Activated CD4-positive, alpha-beta T cell treated with anti-CD3 and anti-CD28 coated beads, Interleukin-2, amount 50 U/mL, for 24 hours (primary cell): ENCODE results near the gene SYT2.
"Not testable (repeated sequence)": the region's sequence is repeated elsewhere in the genome, so short reads cannot be mapped to it uniquely, and the experiment has no call there.

Experiments
- DNase-seq, 2 donors: peaks; one replicate each; pipeline ENCODE4 v3.0.0-alpha.2; 2020; ENCODE audit warnings: low read depth in 1 of 2, low spot score in 1 of 2

SYT2 gene

GRCh38 chr1:202578001-202578504, 132.2 kb downstream of the SYT2 start:
- no peak for DNase-seq

DNA sequence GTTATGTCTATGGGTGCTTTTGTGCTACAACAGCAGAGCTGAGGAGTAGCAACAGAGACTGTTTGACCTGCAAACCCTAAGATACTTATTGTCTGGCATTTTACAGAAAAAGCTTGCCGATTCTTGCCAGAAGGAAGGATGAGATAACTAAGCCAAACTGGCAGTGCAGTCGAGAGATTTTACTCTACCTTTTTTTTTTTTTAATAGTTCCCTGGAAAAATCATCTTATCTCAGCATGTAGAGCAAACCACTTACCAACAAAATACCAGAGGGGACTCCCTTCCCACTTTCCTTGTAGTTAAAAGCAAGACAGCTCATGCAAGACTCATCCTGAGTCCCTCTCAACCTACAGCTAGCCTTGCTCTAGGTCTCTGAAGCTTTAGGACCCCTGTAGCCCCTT, 132.9 kb downstream of the SYT2 start:
- DNase-seq = no peak

DNA sequence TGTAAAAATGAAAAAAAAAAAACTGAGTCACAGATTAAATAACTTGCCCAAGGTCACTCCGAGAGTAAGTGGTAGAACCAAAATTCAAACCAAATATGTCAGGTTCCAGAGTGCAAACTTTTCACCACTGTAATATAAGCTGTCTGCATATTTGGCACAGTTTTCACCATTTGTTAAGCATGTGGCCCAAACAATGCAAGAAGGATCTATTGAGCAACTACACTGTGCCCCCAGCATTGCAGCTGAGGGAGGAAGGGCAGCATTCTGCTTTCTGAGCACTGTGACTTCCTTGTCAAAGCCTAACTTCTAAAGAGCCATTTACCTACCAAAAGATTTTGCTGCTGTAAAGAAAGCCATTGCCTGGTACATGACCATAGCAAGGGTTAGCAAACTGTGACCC, 133.4 kb downstream of the SYT2 start:
- DNase-seq = no peak

DNA sequence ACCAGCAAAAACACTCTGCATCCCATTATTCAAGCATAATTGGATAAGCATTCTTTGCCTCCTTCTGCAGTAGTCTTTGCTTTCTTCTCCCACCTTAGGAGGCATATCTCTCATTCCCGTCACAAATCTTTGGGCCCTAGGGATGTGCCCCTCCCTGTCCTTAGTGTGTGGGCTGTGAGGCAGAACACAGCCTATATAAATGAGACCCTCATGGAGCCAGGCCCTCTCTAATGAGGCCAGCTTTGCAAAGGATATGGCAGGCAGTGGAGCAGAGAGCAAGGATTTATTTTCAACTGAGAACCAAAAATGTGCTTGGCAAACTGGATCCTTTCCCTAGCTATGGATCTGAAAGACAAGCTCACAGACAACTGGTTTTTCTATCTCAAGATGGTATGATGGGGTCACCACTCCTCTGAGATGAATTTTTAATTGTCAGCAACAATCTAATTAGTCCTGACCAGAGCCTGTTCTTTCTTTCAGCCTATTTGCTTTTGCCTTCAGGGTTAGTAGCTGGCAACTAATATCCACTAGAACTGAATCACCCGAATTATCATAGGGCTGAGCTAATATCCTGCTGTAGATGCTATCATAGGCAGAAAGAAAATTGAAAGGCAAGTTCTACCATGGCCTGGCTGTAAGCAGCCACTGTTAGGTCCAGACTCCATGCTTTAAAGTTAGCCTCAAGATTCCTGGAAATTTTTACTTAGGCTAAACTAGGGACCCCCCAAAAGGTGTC, 134.2 kb downstream of the SYT2 start:
- no peak for DNase-seq

- no peak for DNase-seq
These were observed 137.4 kb downstream of the SYT2 start for GRCh38 chr1:202572867-202573266.

- DNase-seq = no peak
These were observed 138.4 kb downstream of the SYT2 start for GRCh38 chr1:202571719-202572339.

DNA sequence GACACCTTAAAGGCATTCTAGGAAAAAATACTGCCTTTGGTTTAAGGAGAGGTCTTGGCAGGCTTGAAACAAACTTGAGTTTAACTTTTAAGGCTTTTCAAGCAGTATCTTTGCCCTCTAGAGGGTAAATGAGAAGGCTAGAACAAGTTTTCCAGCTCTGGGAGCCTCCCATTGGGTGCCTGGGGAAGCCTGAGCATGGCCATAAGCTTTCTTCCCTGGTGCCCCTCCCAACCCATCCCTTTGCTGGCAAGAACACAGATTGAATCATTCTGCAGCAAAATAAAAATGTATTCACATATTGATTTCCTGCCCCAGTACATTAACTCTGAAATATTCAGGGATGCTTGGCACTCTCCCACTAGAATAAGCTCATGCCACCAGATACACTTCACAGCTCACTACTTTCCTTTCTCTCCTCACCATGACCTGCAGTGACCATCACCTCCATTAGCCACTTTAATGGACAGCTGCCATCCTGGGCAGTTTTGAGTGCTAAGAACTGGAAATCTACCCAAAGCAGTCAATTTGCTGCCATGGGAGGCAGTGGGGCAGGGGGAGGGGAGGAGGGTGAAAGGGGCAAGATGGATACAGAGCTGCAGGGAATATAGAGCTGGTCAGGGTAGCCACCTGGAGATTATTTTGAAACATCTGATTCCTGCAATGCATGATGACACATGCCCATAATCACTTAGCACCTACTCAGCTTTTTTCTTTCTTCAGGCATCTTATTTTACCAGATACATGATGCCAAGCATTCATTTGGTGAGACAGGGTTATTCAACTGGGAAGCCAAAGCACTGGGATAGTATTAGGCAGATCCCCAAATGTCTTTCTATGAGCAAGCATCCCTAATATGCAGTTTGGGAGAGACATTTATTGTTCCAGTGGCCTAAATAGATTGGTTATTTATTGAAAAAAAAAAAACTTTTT, 140.6 kb downstream of the SYT2 start:
- DNase-seq = no peak

DNA sequence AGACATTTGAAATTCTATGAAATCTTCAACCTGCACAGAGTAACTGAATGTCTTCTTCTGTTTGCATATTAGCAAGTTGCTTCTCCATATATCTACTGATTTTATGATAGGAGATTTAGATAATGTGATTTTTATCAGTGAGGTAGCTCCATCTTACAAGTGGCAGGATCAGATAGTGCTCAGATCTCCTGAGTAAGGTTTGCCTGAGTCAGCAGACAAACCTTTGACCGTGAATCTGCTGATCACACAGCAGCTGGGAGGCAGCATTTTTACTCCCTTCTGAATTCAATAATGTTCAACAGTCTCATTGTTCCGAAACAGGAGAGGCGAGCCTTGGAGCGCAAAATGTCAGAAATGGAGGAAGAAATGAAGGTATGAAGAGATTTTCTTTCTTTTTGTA, 141.4 kb downstream of the SYT2 start:
- DNase-seq = no peak

DNA sequence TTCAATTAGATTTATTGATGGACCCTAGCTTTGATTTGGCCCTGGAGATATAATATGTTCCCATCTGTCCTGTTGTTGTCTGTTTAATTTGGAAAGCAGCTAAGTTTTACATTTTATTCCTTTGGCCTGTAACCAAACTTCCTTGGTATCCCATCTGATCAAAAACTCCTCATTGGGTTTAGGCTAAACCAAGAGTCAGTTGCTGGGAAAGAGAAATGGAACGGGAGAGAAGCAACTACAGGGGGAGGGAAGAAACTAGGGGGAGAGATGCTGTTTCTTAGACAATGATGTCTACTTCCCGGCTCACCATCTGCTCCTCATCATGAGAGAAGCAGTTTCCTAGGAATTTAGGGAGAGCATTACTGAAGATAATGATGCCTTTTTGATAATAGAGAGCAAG, 141.8 kb downstream of the SYT2 start:
- no peak for DNase-seq

DNA sequence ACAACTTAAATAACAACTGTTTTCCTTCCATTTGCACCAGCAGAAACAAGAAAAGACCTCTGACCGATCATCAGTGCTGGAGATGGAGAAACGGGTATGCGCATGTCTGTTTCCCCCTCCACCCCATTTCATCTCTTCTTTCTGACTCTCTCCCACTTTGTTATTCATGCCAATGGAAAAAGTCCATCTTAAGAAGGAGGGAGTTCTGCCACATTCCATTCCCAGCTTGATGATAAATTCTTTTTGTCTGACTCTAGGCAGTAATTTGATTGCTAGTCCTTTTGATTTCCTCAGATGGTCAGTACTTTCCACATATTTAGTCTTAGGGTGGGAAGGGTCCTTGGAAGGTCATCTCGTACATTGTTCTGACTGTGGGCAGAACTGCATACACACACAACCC, 142.5 kb downstream of the SYT2 start:
- DNase-seq = no peak

DNA sequence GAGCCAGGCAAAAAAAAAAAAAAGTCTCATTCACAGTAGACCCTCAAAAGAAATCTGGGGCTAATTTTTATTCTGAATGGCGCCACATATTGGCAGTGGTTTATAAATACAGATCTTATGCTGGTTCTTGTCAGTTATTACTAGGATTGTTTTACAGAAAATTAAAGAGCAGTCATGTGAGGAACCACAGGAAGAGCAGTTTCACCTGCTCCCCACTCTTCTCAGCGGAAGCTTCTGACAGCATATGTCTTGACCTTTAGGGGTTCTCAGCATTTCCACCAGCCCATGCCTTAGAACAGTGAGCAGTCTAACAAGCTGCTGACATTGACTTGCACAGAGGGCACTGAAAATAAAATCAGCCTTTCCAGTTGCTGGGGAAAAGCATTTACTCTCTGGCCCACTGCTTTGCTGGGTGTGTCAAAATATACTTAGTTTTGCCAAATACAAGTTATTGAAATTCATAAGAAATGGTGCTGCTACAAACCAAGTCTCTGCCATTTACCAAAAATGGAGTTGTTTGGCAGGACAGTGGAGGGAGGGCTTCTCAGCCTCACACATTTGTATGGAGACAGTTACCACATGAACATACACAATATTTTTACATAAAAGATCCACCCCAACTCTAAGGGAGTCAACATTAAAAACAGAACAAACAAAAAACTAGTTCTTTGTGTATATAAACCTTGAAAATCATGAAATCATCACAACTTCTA, 144.2 kb downstream of the SYT2 start:
- DNase-seq = no peak

DNA sequence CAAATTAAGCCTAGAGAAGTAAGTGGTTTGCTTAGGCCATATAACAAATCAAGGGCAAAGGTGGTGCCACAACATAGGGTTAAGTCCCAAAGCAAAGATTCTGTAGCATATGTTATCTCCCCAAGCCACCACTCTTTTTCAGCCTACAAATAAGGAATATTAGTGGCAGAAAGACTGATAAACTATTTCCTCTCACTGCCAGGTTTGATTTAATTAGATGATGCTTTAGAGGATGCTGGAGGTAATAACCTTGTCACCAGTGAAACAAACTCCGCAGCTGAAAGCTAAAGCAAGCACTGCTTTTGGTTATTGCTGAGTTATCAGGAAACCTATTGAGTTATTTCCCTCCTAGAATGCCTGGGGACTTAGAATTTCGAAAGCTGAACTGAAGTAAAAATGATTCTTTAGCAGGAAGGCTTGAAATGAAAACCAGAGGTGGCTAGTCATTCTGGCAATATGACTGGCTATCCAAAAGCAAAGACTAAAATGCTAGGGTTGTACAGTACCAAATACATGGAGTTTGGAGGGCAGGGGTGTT, 145.2 kb downstream of the SYT2 start:
- DNase-seq = no peak

GRCh38 chr1:202563818-202564217, 146.4 kb downstream of the SYT2 start:
- DNase-seq = no peak

DNA sequence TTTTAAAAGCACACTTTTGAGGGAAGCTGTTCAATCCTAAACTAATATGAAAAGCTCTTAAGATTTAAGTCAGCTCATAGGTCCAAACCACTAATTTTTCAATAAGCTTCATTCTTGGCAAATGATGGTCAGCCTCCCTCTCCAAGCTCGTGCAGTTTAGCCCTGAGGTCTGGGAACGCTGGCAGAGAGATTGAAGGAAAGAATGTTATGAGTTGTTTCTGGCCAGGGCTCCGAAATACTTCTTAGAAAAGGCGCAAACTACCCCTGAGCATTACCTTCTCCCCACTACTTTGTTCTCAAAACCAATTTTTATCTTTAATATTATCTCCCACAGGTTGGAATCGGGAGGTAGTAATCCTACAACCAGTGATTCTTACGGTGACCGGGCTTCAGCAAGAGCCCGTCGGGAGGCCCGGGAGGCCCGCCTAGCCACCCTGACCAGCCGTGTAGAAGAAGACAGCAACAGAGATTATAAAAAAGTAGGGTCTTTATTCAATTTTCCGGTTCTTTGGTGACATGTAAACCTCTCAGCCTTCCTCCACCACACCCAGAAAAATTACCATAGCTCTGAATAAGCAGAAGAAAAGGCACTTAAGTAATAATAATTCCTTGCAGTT, 147.7 kb downstream of the SYT2 start:
- no peak for DNase-seq

DNA sequence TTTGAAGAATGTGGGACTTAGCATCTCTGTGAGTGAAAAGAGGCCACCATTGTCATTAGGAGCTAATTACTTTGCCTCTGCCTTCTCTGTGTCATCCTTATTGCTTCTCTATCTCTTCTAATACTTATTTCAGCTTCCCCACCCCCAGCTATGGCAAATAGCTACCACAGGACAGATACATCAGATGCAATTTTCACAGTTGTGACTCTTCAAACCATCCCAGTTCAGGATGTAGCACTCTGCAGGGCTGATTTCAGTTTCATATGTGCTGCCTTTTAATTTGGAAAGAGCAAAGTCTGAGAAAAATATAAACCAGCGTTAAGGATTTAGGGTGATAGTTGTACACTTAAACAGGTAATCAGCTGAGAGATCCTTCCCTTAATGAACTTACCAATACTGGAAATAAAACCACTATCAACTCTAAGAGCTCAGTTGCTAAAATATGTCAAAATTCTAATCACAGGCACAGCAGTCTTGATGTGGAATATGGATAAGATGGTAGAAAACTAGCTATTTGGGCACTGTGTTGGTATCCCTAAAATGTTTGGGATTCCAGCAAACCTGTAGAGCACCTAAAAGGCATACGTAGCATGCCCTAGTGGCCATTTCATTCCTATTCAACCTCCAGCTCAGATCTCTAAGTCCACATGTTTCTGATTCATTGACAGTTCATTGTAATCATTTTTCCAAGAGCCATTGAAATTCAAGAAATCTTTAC, 148.4 kb downstream of the SYT2 start:
- DNase-seq = no peak

DNA sequence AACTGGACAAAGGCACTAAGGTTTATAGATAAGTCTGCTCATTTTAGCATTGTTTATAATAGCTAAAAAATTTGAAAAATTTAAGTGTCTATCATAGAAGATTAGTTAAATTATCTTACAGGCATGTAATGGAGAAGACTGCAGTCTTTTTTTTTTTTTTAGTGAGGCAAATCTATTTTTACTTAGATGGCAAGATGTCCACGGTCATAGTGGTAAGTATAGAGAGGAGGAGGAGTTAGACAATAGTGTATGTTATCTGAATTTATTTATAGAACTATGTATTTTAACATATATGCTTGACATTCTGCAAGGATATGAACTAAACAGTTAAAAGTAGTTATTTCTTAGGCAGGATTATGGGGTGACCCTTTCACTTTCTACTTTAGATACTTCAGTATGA, 149.0 kb downstream of the SYT2 start:
- DNase-seq = no peak

DNA sequence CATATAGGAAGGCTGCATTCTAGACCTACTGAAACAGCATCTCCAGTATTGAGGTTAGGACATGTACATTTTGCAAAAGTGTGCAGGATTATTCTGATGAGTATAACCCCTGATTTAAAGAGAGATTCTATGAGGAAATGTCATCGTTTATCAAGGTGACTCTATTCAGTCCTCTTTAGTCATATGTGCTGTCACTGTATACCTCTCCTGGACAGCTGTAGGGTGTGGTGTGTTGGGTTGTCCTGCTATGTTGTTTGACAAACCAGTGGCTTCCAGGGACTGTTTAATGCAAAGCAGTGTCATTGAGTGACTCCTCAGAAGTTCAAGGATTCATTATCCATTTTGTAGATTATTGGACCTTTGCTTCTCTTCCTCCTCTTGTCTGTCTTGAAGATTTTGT, 152.6 kb downstream of the SYT2 start:
- DNase-seq = not testable (repeated sequence)

- not testable (repeated sequence) for DNase-seq
These were observed 154.2 kb downstream of the SYT2 start for GRCh38 chr1:202556037-202556436.

GRCh38 chr1:202554619-202555018, 155.6 kb downstream of the SYT2 start:
- DNase-seq = not testable (repeated sequence)

DNA sequence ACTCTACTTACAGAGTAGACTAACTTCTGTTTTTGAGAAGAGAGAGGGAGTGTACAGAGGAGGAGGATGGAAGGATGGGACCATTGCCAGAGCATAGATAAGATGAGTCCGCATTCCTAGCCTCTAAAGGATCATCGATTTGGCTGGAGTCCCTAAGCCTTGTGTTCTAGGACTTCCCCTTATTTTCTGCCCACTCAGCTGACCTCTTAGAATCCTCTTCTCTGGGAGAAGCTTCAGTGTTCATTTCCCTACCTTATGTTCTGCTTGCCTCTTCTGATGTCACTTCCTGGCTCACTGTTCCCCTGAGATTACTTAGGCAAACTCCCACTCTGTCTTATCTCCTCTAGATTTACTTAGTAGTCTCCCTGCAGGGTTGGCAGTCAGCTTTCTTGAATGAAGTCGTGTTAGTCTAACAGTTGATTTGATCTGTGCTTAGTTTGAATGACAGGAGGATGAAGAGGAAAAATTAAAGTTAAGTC, 156.7 kb downstream of the SYT2 start:
- no peak for DNase-seq
